HepG2 (cell line): ENCODE data around the gene LRRN4. TPM values are rescaled to one million over a fixed set of nuclear protein-coding genes. Genes with fewer than 3 reads are reported as not detected.

Experiments
- CREB1 ChIP-seq, 2 experiments: fragments of 450-650 bp in 1 of 2; IDR thresholded peaks; 2 replicates each; pipeline ENCODE4 v1.6.1; 2016 to 2017; ENCODE audit warnings: control low read depth in 1 of 2, mild to moderate bottlenecking in 1 of 2, missing compliant biosample characterization in 1 of 2, missing genetic modification characterization in 1 of 2
- GABPB1 ChIP-seq: IDR thresholded peaks from 2 replicates; pipeline ENCODE4 v1.6.1; 2016; ENCODE audit warnings: mild to moderate bottlenecking, missing genetic modification reagents, moderate library complexity, missing compliant biosample characterization
- KLF12 ChIP-seq: sonication (generic); formaldehyde crosslinking; IDR thresholded peaks from 2 replicates; pipeline ENCODE4 v1.4.0; 2020; ENCODE audit warnings: missing genetic modification reagents, borderline replicate concordance
- KLF6 ChIP-seq: IDR thresholded peaks from 2 replicates; pipeline ENCODE4 v1.8.0; 2016; ENCODE audit warnings: missing biosample characterization, missing genetic modification reagents
- LCORL ChIP-seq, 2 experiments: fragments of 450-650 bp in 1 of 2; sonication (generic) in 1 of 2; formaldehyde crosslinking in 1 of 2; IDR thresholded peaks; 2 replicates each; pipeline versions ENCODE4 v1.5.0 to v1.6.1; 2017 to 2020; ENCODE audit warnings: antibody characterized with exemption in 1 of 2, missing genetic modification reagents in 1 of 2
- NPAS2 ChIP-seq: sonication (generic); formaldehyde crosslinking; IDR thresholded peaks from 2 replicates; pipeline ENCODE4 v1.8.0; 2022; ENCODE audit warnings: mild to moderate bottlenecking, missing genetic modification reagents, borderline replicate concordance
- NR3C1 ChIP-seq: sonication (generic); formaldehyde crosslinking; IDR thresholded peaks from 2 replicates; pipeline ENCODE4 v1.4.0; 2020; ENCODE audit warnings: missing genetic modification reagents
- PAWR ChIP-seq: sonication (generic); formaldehyde crosslinking; IDR thresholded peaks from 2 replicates; pipeline ENCODE4 v1.4.0; 2020; ENCODE audit warnings: missing genetic modification reagents, mild to moderate bottlenecking, borderline replicate concordance
- RBFOX2 ChIP-seq: fragments of 200-400 bp; formaldehyde crosslinking; IDR thresholded peaks from 2 replicates; pipeline ENCODE4 v1.6.1; 2017; ENCODE audit warnings: low read depth, mild to moderate bottlenecking, low read length
- SKI ChIP-seq: fragments of 450-650 bp; IDR thresholded peaks from one replicate; pipeline ENCODE4 v1.6.1; 2018; ENCODE audit warnings: mild to moderate bottlenecking; ENCODE audit not compliant: partially characterized antibody
- U2AF1 ChIP-seq: fragments of 200-400 bp; formaldehyde crosslinking; optimal IDR thresholded peaks from 2 replicates; pipeline ENCODE3; 2017; ENCODE audit warnings: mild to moderate bottlenecking, low read depth, low read length
- ZNF614 ChIP-seq: IDR thresholded peaks from 2 replicates; pipeline ENCODE4 v1.6.1; 2018; ENCODE audit warnings: missing biosample characterization, missing genetic modification reagents, inconsistent platforms, borderline replicate concordance
- ZNF674 ChIP-seq: sonication (generic); formaldehyde crosslinking; IDR thresholded peaks from 2 replicates; pipeline ENCODE4 v1.5.0; 2020; ENCODE audit warnings: low read depth, mild to moderate bottlenecking, missing genetic modification reagents
- ZNF747 ChIP-seq: sonication (generic); formaldehyde crosslinking; IDR thresholded peaks from 2 replicates; pipeline ENCODE4 v1.8.1; 2023; ENCODE audit warnings: missing genetic modification reagents, mild to moderate bottlenecking, borderline replicate concordance
- ZNF883 ChIP-seq: sonication (generic); formaldehyde crosslinking; IDR thresholded peaks from 2 replicates; pipeline ENCODE4 v1.5.1; 2020; ENCODE audit warnings: mild to moderate bottlenecking, missing genetic modification reagents; ENCODE audit errors: not compliant biosample characterization
- polyA plus RNA-seq, 8 experiments: library from polyadenylated mRNA; depleted of rRNA in 3 of 8; stranded (reverse) in 7 of 8; unstranded in 1 of 8; fragments of >200 nt; fragmentation: Illumina TruSeq in 4 of 8; extraction: Trizol in 4 of 8; gene quantifications; 2 replicates each; pipeline versions ENCODE4 v1.2.1 to v1.2.3, GENCODE V29; 2011 to 2016; ENCODE audit warnings: low read depth in 4 of 8, missing spikeins in 1 of 8, mixed read lengths in 1 of 8; ENCODE audit not compliant: insufficient read depth in 1 of 8
- total RNA-seq, 5 experiments: library from RNA; depleted of rRNA; stranded (reverse); fragments of >200 nt; fragmentation: Illumina TruSeq; extraction: Trizol; gene quantifications; 2 replicates each; pipeline ENCODE4 v1.2.3, GENCODE V29; 2016; ENCODE audit warnings: low read depth in 1 of 5
- TF ChIP-seq, protein P1 (sequence below): sonication (generic); formaldehyde crosslinking; IDR thresholded peaks from 2 replicates; pipeline ENCODE4 v1.5.0; 2020; ENCODE audit warnings: mild to moderate bottlenecking, missing genetic modification reagents
- TF ChIP-seq, protein P2 (sequence below): sonication (generic); formaldehyde crosslinking; IDR thresholded peaks from 2 replicates; pipeline ENCODE4 v1.5.0; 2020; ENCODE audit warnings: mild to moderate bottlenecking, missing genetic modification reagents
- TF ChIP-seq, protein P3 (sequence below), 2 experiments: sonication (generic) in 1 of 2; formaldehyde crosslinking in 1 of 2; IDR thresholded peaks; 2 replicates each; pipeline versions ENCODE4 v1.4.0 to v1.6.1; 2018 to 2020; ENCODE audit warnings: missing genetic modification reagents in 2 of 2, borderline replicate concordance in 1 of 2, low read depth in 1 of 2, mild to moderate bottlenecking in 1 of 2, missing biosample characterization in 1 of 2
- TF ChIP-seq, protein P4 (sequence below): IDR thresholded peaks from 2 replicates; pipeline ENCODE4 v1.6.1; 2016; ENCODE audit warnings: low read depth

Gene LRRN4
- total and polyA plus RNA-seq, 2 of the 13 experiments (the other 11 are each of a cell fraction or from before 2014, with no cell fraction given) = 0.15 to 0.20 TPM

DNA sequence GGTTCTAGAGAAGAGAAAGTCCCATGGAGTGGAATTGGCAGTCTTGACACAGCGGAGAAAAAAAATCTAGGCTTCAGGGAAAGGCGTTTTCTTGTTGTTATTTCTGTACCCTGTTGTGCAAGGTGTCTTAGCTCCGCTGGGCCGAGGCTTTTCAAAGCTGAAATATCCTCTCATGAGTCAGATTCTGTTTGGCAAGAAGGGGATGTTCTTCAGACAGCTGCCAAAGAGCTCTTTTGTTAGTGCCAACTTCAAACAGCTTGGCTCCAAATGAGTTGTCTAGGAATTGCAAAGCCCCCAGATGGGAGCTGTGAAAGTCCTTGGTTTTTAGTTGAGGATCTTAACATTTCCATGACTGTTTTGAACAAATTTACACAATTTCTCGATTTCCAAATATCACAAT, 45.6 kb downstream of the LRRN4 start (continued):
- TF ChIP-seq ZNF614 (CRISPR knock-in tag) (no peak), LCORL (IDR thresholded peaks at IDR 0.05) (no peak), LCORL (CRISPR knock-in tag; IDR thresholded peaks at IDR 0.05) (no peak), RBFOX2 (peak; percentile 37; the same call in 1 of the 2 replicates), SKI (peak; percentile 14), GABPB1 (0 out of 2 replicates have a peak, but pooled peaks have one; percentile 8), CREB1 (IDR thresholded peaks at IDR 0.05) (no peak), CREB1 (CRISPR knock-in tag; IDR thresholded peaks at IDR 0.05) (no peak), ZNF674 (CRISPR knock-in tag) (no peak), ZNF747 (no peak), PAWR (CRISPR knock-in tag) (no peak), U2AF1 (no peak), KLF12 (CRISPR knock-in tag) (no peak), NR3C1 (CRISPR knock-in tag) (no peak), ZNF883 (CRISPR knock-in tag) (no peak), NPAS2 (CRISPR knock-in tag) (no peak), KLF6 (no peak)
- TF ChIP-seq, protein P1, sequence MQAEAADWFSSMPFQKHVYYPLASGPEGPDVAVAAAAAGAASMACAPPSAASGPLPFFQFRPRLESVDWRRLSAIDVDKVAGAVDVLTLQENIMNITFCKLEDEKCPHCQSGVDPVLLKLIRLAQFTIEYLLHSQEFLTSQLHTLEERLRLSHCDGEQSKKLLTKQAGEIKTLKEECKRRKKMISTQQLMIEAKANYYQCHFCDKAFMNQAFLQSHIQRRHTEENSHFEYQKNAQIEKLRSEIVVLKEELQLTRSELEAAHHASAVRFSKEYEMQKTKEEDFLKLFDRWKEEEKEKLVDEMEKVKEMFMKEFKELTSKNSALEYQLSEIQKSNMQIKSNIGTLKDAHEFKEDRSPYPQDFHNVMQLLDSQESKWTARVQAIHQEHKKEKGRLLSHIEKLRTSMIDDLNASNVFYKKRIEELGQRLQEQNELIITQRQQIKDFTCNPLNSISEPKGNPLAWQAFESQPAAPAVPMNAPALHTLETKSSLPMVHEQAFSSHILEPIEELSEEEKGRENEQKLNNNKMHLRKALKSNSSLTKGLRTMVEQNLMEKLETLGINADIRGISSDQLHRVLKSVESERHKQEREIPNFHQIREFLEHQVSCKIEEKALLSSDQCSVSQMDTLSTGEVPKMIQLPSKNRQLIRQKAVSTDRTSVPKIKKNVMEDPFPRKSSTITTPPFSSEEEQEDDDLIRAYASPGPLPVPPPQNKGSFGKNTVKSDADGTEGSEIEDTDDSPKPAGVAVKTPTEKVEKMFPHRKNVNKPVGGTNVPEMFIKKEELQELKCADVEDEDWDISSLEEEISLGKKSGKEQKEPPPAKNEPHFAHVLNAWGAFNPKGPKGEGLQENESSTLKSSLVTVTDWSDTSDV (CRISPR knock-in tag) = no peak
- TF ChIP-seq, protein P2, sequence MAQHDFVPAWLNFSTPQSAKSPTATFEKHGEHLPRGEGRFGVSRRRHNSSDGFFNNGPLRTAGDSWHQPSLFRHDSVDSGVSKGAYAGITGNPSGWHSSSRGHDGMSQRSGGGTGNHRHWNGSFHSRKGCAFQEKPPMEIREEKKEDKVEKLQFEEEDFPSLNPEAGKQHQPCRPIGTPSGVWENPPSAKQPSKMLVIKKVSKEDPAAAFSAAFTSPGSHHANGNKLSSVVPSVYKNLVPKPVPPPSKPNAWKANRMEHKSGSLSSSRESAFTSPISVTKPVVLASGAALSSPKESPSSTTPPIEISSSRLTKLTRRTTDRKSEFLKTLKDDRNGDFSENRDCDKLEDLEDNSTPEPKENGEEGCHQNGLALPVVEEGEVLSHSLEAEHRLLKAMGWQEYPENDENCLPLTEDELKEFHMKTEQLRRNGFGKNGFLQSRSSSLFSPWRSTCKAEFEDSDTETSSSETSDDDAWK (CRISPR knock-in tag) = no peak
- TF ChIP-seq, protein P3, sequence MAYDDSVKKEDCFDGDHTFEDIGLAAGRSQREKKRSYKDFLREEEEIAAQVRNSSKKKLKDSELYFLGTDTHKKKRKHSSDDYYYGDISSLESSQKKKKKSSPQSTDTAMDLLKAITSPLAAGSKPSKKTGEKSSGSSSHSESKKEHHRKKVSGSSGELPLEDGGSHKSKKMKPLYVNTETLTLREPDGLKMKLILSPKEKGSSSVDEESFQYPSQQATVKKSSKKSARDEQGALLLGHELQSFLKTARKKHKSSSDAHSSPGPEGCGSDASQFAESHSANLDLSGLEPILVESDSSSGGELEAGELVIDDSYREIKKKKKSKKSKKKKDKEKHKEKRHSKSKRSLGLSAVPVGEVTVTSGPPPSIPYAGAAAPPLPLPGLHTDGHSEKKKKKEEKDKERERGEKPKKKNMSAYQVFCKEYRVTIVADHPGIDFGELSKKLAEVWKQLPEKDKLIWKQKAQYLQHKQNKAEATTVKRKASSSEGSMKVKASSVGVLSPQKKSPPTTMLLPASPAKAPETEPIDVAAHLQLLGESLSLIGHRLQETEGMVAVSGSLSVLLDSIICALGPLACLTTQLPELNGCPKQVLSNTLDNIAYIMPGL (CRISPR knock-in tag; IDR thresholded peaks at IDR 0.05; ENCODE audit: borderline replicate concordance in 1 of 2, low read depth in 1 of 2) = no peak
- TF ChIP-seq, protein P4, sequence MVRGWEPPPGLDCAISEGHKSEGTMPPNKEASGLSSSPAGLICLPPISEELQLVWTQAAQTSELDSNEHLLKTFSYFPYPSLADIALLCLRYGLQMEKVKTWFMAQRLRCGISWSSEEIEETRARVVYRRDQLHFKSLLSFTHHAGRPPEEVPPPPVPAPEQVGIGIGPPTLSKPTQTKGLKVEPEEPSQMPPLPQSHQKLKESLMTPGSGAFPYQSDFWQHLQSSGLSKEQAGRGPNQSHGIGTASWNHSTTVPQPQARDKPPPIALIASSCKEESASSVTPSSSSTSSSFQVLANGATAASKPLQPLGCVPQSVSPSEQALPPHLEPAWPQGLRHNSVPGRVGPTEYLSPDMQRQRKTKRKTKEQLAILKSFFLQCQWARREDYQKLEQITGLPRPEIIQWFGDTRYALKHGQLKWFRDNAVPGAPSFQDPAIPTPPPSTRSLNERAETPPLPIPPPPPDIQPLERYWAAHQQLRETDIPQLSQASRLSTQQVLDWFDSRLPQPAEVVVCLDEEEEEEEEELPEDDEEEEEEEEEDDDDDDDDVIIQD (CRISPR knock-in tag) = no peak
